ENCODE measurements around the gene PCDH9.

DNA sequence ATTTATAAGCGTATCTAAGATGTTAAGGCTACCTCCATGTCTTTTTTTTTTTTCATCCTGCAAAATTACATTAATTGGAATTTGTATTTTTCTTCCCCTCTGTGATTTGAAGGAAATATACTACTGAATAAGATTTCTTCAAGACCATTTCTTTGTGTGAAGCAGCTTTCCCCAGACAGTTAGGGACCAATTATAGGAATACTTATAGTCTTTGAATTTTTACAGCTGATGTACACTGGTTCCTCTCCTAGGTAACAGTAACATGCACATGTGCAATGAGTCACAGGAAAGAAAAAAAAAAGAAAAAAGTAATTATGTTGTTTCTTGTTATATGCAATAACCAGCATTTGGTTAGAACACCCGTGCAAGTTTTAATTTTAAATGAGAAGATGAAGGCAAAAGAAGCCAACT, 82.0 kb downstream of the PCDH9 start:
- TF ChIP-seq, protein P1, sequence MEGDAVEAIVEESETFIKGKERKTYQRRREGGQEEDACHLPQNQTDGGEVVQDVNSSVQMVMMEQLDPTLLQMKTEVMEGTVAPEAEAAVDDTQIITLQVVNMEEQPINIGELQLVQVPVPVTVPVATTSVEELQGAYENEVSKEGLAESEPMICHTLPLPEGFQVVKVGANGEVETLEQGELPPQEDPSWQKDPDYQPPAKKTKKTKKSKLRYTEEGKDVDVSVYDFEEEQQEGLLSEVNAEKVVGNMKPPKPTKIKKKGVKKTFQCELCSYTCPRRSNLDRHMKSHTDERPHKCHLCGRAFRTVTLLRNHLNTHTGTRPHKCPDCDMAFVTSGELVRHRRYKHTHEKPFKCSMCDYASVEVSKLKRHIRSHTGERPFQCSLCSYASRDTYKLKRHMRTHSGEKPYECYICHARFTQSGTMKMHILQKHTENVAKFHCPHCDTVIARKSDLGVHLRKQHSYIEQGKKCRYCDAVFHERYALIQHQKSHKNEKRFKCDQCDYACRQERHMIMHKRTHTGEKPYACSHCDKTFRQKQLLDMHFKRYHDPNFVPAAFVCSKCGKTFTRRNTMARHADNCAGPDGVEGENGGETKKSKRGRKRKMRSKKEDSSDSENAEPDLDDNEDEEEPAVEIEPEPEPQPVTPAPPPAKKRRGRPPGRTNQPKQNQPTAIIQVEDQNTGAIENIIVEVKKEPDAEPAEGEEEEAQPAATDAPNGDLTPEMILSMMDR (IDR thresholded peaks at IDR 0.05): no peak
- no peak for TF ChIP-seq POLR2A (IDR thresholded peaks at IDR 0.05)

All from heart left ventricle (tissue), 13 donors.